ENCODE measurements around the gene RAB7B.

Gene RAB7B

GRCh38 chr1:205940710-205941109 is 62.5 kb downstream of the RAB7B start:
- Histone ChIP-seq H3K36me3 (ENCODE audit: control insufficient read depth, insufficient read depth, low read length, severe bottlenecking) (no peaks in the 10 kb centered on the region), H3K4me1 (ENCODE audit: control insufficient read depth, insufficient read depth, low read length) (peaks cover 7% of the 10 kb centered on the region), H3K27me3 (replicated peaks; ENCODE audit: control insufficient read depth, insufficient read depth, low read length) (peaks cover 45% of the 10 kb centered on the region), H3K9me3 (ENCODE audit: control insufficient read depth, low read length) (no peaks in the 10 kb centered on the region), H3K9ac (ENCODE audit: low read length) (no peak overlapping the region), H3K4me3 (ENCODE audit: low read length) (no peak overlapping the region)
- DNase-seq (ENCODE audit: low read depth) = no peak

GRCh38 chr1:205939690-205940330 is 63.4 kb downstream of the RAB7B start:
- Histone ChIP-seq H3K9ac (ENCODE audit: low read length) (no peak overlapping the region), H3K4me1 (ENCODE audit: control insufficient read depth, insufficient read depth, low read length) (peaks cover 7% of the 10 kb centered on the region), H3K9me3 (ENCODE audit: control insufficient read depth, low read length) (no peaks in the 10 kb centered on the region), H3K27me3 (replicated peaks; ENCODE audit: control insufficient read depth, insufficient read depth, low read length) (peaks cover 36% of the 10 kb centered on the region), H3K36me3 (ENCODE audit: control insufficient read depth, insufficient read depth, low read length, severe bottlenecking) (no peaks in the 10 kb centered on the region), H3K4me3 (ENCODE audit: low read length) (no peak overlapping the region)
- no peak for DNase-seq (ENCODE audit: low read depth)

DNA sequence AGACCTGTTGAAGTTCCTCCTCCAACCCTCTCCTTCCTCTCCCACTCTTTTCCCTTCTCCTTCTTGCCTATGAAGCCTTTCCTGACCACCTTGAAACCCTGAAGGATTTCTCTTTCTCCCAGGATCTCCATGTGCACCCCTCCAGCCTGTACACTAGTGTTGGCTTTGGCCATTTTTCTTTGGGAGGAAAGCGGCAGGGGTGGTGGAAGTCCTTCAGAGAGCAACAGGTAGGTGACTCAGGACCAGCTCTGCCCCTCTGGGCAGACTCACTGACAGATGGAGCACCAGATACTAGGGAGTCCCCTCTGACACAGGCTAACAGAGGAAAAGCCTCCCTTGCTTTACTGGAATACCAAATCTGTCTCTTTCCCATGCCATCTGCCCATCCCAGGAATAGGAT is 64.5 kb downstream of the RAB7B start:
- peaks cover 17% of the 10 kb centered on the region for H3K4me1 ChIP-seq (ENCODE audit: control insufficient read depth, insufficient read depth, low read length)
- DNase-seq (ENCODE audit: low read depth) = no peak
- no peaks in the 10 kb centered on the region for H3K9me3 ChIP-seq (ENCODE audit: control insufficient read depth, low read length)
- no peak overlapping the region for H3K4me3 ChIP-seq (ENCODE audit: low read length)
- H3K27me3 ChIP-seq (replicated peaks; ENCODE audit: control insufficient read depth, insufficient read depth, low read length) = peaks cover 27% of the 10 kb centered on the region
- no peak overlapping the region for H3K9ac ChIP-seq (ENCODE audit: low read length)
- no peaks in the 10 kb centered on the region for H3K36me3 ChIP-seq (ENCODE audit: control insufficient read depth, insufficient read depth, low read length, severe bottlenecking)

DNA sequence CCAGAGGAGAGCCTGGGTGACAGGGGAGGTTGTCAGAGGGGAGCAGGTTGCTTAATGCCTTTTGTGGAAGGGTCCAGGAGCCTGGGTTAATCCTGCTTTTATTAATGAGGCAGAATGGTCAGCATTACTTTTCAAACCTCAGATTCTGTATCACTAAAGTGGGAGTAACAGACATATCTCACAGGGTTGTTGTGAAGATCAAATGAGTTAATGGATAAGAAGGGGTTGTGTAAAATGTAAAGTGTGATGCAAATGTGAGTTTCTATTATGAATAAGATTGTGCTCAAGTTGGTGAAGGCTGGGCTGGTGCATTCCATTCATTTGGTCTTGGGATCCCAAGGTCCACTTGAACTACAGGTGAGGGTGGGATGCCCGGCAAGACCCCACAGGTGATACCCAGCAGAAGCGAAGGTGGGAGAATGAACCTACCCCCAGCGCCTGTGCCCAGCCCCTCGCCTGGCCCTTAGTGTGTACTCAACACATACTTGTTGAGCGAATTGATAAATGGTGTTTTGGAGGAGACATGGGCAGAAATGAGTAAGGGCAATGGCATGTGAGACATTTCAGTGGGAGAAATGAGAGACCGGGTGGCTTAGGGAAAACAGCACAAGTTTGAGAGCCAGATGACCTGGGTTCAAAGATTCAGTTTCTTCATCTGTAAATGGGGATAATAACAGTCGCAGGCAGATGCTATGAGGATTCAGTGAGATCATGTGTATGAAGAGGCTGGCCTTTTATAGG is 66.2 kb downstream of the RAB7B start:
- Histone ChIP-seq H3K27me3 (replicated peaks; ENCODE audit: control insufficient read depth, insufficient read depth, low read length) (peaks cover 15% of the 10 kb centered on the region), H3K36me3 (ENCODE audit: control insufficient read depth, insufficient read depth, low read length, severe bottlenecking) (no peaks in the 10 kb centered on the region), H3K4me1 (ENCODE audit: control insufficient read depth, insufficient read depth, low read length) (peaks cover 26% of the 10 kb centered on the region), H3K4me3 (ENCODE audit: low read length) (no peak overlapping the region), H3K9me3 (ENCODE audit: control insufficient read depth, low read length) (no peaks in the 10 kb centered on the region), H3K9ac (ENCODE audit: low read length) (no peak overlapping the region)
- DNase-seq (ENCODE audit: low read depth) = peak; percentile 53

- Histone ChIP-seq H3K9me3 (ENCODE audit: control insufficient read depth, low read length) (no peaks in the 10 kb centered on the region), H3K4me3 (ENCODE audit: low read length) (no peak overlapping the region), H3K27me3 (replicated peaks; ENCODE audit: control insufficient read depth, insufficient read depth, low read length) (peaks cover 11% of the 10 kb centered on the region), H3K36me3 (ENCODE audit: control insufficient read depth, insufficient read depth, low read length, severe bottlenecking) (no peaks in the 10 kb centered on the region), H3K9ac (ENCODE audit: low read length) (no peak overlapping the region), H3K4me1 (ENCODE audit: control insufficient read depth, insufficient read depth, low read length) (peaks cover 26% of the 10 kb centered on the region)
- no peak for DNase-seq (ENCODE audit: low read depth)
These were observed 66.9 kb downstream of the RAB7B start for GRCh38 chr1:205936311-205936710.

GRCh38 chr1:205935869-205936268 is 67.3 kb downstream of the RAB7B start:
- H3K4me1 ChIP-seq (ENCODE audit: control insufficient read depth, insufficient read depth, low read length) = peaks cover 30% of the 10 kb centered on the region
- no peaks in the 10 kb centered on the region for H3K36me3 ChIP-seq (ENCODE audit: control insufficient read depth, insufficient read depth, low read length, severe bottlenecking)
- no peak for DNase-seq (ENCODE audit: low read depth)
- H3K9ac ChIP-seq (ENCODE audit: low read length) = no peak overlapping the region
- no peak overlapping the region for H3K4me3 ChIP-seq (ENCODE audit: low read length)
- peaks cover 10% of the 10 kb centered on the region for H3K27me3 ChIP-seq (replicated peaks; ENCODE audit: control insufficient read depth, insufficient read depth, low read length)
- H3K9me3 ChIP-seq (ENCODE audit: control insufficient read depth, low read length) = no peaks in the 10 kb centered on the region

- no peak for DNase-seq (ENCODE audit: low read depth)
- no peaks in the 10 kb centered on the region for H3K27me3 ChIP-seq (replicated peaks; ENCODE audit: control insufficient read depth, insufficient read depth, low read length)
- no peaks in the 10 kb centered on the region for H3K9me3 ChIP-seq (ENCODE audit: control insufficient read depth, low read length)
- peaks cover 34% of the 10 kb centered on the region for H3K4me1 ChIP-seq (ENCODE audit: control insufficient read depth, insufficient read depth, low read length)
- H3K36me3 ChIP-seq (ENCODE audit: control insufficient read depth, insufficient read depth, low read length, severe bottlenecking) = no peaks in the 10 kb centered on the region
- no peak overlapping the region for H3K9ac ChIP-seq (ENCODE audit: low read length)
- H3K4me3 ChIP-seq (ENCODE audit: low read length) = no peak overlapping the region
These were observed 68.4 kb downstream of the RAB7B start for GRCh38 chr1:205934788-205935187.

DNA sequence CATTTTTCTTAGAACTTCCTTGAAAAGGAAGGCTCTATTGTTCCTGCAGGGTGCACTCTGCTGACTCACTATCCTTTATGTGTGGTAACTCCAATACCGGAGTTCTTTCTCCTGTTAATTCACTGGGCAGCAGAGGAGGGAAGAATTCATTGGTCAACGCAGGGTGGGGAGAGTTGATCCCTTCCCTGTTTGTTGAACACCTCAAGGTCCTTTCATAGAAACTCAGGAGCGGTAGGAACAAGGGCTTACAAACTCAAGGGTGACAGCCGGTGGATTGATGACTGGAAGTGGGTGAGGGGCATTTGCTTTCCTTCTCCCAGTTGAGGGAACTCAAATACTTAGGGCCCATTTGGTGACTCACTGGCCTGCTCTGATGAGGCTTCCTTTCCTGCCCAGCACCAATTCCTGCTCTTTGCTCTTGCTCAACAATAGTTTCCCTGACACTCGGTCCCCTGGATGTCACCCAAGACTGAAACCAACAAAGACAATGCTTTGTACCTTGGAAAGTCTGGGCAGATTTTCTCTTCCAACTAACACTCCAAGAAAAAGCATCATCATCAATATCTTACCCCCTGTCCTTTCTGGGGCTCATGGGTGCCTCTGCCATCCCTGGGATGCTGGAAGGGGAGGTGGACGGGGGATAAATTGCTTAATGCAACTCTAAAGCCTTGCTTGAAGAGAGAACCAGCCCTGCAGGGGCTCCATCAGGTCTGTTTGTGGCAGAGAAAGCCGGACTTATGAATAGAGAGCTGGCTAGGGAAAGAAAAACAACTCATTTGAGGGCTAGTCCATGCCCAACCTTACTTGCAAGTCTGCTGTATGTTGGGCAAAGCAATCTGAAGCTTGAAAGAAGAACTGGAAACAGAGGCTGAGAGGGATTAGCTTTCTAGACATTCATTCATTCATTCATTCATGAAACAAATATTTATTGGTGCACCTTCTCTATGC is 69.2 kb downstream of the RAB7B start:
- Histone ChIP-seq H3K9me3 (ENCODE audit: control insufficient read depth, low read length) (no peaks in the 10 kb centered on the region), H3K36me3 (ENCODE audit: control insufficient read depth, insufficient read depth, low read length, severe bottlenecking) (no peaks in the 10 kb centered on the region), H3K4me3 (ENCODE audit: low read length) (peak overlapping the region; percentile 15), H3K4me1 (ENCODE audit: control insufficient read depth, insufficient read depth, low read length) (peaks cover 34% of the 10 kb centered on the region), H3K9ac (ENCODE audit: low read length) (no peak overlapping the region), H3K27me3 (replicated peaks; ENCODE audit: control insufficient read depth, insufficient read depth, low read length) (no peaks in the 10 kb centered on the region)
- DNase-seq (ENCODE audit: low read depth) = peak; percentile 51

GRCh38 chr1:205932776-205933175 is 70.4 kb downstream of the RAB7B start:
- Histone ChIP-seq H3K4me1 (ENCODE audit: control insufficient read depth, insufficient read depth, low read length) (peaks cover 34% of the 10 kb centered on the region), H3K9me3 (ENCODE audit: control insufficient read depth, low read length) (no peaks in the 10 kb centered on the region), H3K9ac (ENCODE audit: low read length) (no peak overlapping the region), H3K36me3 (ENCODE audit: control insufficient read depth, insufficient read depth, low read length, severe bottlenecking) (no peaks in the 10 kb centered on the region), H3K4me3 (ENCODE audit: low read length) (no peak overlapping the region), H3K27me3 (replicated peaks; ENCODE audit: control insufficient read depth, insufficient read depth, low read length) (no peaks in the 10 kb centered on the region)
- DNase-seq (ENCODE audit: low read depth) = no peak

GRCh38 chr1:205930799-205931281 is 72.4 kb downstream of the RAB7B start:
- Histone ChIP-seq H3K4me1 (ENCODE audit: control insufficient read depth, insufficient read depth, low read length) (peaks cover 35% of the 10 kb centered on the region), H3K27me3 (replicated peaks; ENCODE audit: control insufficient read depth, insufficient read depth, low read length) (no peaks in the 10 kb centered on the region), H3K9me3 (ENCODE audit: control insufficient read depth, low read length) (no peaks in the 10 kb centered on the region), H3K36me3 (ENCODE audit: control insufficient read depth, insufficient read depth, low read length, severe bottlenecking) (no peaks in the 10 kb centered on the region), H3K9ac (ENCODE audit: low read length) (no peak overlapping the region), H3K4me3 (ENCODE audit: low read length) (no peak overlapping the region)
- DNase-seq (ENCODE audit: low read depth) = peak; percentile 38

DNA sequence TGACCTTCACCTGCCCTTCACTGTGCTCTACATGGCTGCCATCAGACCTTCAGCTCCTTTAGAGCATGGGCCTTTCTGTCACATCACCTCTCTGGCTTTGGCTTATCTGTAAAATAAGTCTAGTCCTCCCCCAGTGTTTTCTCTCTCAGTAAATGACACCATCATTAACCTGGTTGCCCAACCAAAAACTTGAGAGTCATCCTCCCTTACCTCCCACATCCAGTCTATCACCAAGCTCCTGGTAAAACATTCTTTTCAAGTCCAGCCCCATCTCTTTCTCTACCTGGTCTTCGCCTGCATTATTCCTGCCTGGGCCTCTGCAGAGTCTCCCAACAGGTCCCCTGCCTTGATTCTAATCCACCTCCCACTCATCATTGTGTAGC is 73.0 kb downstream of the RAB7B start:
- no peaks in the 10 kb centered on the region for H3K9me3 ChIP-seq (ENCODE audit: control insufficient read depth, low read length)
- H3K27me3 ChIP-seq (replicated peaks; ENCODE audit: control insufficient read depth, insufficient read depth, low read length) = no peaks in the 10 kb centered on the region
- no peak for DNase-seq (ENCODE audit: low read depth)
- H3K9ac ChIP-seq (ENCODE audit: low read length) = no peak overlapping the region
- H3K36me3 ChIP-seq (ENCODE audit: control insufficient read depth, insufficient read depth, low read length, severe bottlenecking) = no peaks in the 10 kb centered on the region
- peaks cover 41% of the 10 kb centered on the region for H3K4me1 ChIP-seq (ENCODE audit: control insufficient read depth, insufficient read depth, low read length)
- no peak overlapping the region for H3K4me3 ChIP-seq (ENCODE audit: low read length)

Measured in adipocyte (in vitro differentiated cells).